HG02970 (cell line): ENCODE results near the gene MVB12B.

ENCODE experiments used
- ATAC-seq: cut with Tn5 transposase; IDR thresholded peaks from one replicate; pipeline ENCODE4 v1.9.1; 2021; ENCODE audit warnings: mild to moderate bottlenecking, moderate library complexity, moderate number of reproducible peaks; ENCODE audit not compliant: unreplicated experiment, low FRiP score

Gene MVB12B

DNA sequence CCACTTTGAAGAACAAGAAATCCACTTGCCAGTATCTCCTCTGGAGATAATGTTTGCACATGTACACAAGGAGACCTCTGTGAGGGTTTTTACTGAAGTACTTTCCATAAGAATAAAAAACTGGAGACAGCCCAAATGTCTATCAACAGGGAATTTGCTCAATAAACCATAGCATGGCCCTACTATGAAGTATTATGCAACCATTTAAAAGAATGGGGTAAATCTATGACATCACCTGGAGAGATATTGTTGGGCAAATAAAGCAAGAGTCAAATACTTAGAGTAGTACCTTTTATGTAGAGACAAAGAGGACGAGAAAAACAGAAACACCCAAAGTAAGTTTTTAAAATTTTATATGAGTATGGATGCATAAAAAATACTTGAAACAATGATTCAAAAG, 23.9 kb upstream of the MVB12B start:
- no peak for ATAC-seq

DNA sequence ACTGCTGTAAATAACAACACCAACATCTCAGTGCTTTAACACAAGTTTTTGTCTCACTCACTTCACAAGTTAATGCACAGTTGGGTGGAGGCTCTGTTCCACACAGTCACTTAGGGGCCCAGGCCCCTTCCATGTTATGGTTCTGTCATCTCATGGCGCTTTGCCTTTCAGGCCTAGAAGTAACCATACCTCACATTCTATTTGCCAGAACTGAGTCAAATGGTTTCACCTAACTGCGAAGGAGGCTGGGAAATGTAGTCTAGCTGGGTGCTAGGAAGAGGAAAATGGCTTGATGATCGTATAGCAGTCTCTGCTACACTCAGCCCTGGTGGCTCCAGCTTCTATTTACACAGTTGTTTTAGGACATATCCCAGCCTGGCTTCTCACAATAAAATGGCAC, 23.1 kb upstream of the MVB12B start:
- ATAC-seq: no peak

DNA sequence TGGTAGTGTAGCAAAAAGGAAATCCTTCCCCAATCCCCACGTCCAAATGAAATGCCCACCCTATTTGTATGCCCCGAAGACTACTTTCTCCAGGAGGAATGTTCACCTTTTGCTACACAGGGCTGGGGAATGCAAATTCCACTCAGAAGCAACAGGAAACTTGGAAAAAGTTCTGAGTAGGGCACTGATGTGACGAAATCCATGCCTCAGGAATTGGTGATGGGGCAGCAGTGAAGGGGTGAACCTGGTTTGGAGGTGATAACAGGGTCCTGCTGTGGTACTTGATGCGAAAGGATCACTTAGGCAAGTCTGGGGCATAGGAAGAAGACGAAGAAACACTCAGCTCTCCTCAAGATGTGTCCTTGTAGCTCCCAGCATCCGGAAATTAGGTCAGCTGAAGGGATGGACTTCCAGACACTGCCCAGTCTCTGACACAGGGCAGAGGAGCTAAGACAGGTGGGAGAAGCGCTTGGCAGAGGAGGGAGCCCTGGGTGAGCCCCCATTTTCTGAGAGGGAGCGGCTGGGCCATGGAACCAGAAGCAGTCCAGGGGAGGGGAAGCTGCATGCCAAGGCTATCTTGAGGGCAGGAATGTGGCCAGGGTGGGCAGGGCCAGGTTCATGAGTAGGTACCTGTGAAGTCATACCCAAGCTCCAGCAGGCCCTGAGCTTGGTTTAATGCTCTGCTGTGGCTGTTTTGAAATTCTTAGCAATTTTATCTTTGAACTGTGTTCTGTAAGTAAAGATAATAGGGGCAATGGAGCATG, 22.2 kb upstream of the MVB12B start:
- ATAC-seq: no peak

DNA sequence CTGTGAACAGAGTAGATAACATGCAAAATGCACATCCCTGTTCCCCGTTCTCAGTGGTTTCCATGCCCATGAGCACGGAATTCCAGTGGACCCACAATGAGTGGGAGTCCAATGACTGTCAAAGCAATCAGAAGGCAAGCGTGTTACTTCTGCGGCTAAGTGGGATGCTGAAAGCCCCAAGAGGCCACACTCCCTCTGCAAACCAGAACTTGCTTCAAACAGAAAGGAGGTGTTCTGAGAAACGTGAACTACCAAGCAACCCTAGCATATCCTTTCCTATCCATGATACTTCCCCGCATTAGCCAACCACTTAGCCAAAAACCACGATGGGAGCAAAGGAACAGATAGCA, 21.7 kb upstream of the MVB12B start:
- ATAC-seq: no peak

DNA sequence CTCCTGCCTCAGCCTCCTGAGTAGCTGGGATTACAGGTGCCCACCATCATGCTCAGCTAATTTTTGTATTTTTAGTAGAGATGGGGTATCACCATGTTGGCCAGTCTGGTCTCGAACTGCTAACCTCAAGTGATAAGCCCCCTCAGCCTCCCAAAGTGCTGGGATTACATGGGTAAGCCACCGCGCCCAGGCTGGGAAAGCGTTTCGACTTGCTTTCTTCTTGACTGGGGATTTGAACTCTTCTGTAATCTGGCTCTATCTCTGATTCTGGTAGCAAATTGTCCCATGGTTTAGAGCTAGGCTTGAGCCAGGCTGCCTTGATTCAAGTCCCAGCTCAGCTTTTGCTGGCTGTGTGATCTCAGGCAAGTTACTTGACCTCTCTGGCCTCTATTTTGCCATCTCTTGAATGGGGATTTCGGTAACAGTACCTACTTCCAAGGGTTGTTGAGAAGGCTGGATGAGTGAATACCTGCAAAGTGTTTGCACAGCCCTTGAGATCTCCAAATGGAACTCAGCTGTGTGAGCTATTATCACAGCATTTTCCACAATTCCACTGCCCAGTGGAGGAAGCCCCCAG, 20.5 kb upstream of the MVB12B start:
- ATAC-seq: no peak

DNA sequence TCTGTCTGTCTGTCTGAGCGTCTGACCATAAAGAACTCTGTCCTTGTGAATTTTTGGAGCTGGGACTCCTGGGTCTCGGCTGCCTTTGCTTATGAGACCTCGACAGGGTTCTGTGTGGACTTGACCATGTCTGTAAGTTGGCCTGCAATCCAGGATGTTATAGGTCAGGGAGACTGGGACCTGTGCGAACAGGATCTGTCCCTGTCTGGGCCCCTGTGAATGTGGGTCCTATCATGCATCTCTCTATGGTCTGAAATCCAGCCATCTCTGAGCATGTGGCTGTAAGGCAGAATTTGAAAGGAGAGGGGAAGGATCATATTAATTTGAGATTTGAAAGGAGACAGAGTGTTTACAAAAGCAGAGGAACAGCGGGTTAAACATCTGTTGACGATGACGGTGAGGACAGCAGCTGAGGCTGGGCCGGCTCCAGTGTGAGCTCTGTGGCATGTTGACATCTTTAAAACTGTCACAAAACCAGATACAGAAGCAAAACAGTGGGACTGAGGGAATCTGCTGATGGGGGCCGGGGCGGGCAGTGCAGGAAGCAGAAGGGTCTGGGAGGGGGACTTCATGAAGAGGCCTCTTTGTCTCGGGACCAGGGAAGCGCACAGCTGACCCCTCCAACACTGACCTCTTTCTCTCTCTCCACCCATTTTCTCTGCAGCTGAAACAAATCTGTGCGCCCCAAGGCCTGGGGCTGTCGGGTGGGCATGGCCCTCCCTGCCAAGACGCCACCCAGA, 19.1 kb upstream of the MVB12B start:
- ATAC-seq: no peak

DNA sequence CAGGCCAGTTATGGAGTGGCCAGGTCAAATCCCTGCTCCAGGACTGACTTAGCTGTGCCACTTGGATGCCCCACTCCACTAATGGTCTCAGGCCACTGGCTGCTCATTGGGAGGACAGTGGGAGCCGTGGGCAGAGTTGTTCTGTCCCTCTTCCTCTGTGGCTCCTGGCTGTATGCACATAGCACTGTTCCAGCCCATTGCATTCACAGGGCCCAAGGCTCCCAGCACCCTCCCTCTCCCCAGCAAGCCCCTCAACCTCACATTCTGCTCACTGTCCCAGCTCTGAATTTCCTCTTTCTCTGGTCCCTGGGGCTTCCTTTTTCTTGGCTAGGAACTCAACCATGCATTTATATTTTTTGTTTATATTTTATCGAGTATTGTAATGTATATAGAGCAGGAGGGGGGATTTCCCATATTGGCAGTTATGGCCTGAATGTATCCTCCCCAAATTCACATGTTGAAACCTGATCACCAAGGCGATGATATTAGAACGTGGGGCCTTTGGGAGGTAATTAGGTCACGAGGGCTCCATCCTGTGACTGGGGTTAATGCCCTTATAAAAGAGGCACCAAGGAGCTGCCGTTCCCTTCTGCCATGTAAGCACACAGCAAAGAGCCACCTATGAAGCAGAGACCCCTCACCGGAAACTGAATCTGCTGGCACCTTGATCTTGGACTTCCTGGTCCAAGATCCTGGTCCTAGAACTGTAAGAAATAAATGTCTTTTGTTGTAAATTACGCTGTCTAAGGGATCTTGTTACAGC, 17.0 kb upstream of the MVB12B start:
- ATAC-seq: no peak

DNA sequence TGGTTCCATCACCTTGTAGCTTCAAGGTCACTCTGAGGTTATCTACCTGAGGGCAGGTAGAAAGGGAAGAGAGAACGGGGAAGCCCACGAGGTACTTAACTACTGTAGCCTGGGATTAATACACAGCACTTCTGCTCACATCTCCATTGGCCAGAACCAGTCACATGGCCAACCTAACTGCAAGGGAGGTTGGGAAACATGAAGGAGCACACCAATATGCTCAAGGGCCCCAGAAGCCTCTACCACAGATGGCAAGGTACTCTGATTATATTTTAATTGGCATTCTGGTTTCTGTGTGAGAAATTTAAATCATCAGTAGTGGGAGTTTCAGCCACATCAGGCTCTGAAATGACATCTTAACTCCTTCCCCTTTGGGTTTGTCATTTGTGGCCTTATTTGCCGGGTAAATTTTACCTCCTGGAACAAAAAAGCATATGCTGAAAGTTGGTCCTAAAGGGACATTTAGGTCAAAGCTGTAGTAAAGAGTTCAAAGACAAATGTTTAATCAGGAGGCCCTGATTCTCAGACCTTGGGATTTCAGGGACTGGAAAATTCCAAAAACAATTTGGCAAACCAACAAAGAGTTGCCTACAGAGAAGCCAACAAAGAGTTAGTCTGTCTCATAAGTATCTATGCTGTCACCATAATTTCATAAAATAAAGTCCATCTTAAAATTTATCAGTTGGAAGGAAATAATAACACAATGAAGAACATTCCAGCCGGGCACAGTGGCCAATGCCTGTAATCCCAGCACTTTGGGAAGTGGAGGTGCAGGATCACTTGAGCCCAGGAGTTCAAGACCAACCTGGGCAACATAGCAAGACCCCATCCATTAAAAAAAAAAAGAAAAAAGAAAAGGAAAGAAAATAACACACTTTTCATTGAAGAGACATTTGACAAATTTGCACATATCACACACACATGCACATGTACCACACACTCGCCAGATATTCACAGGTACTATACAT, 13.8 kb upstream of the MVB12B start:
- ATAC-seq: no peak

DNA sequence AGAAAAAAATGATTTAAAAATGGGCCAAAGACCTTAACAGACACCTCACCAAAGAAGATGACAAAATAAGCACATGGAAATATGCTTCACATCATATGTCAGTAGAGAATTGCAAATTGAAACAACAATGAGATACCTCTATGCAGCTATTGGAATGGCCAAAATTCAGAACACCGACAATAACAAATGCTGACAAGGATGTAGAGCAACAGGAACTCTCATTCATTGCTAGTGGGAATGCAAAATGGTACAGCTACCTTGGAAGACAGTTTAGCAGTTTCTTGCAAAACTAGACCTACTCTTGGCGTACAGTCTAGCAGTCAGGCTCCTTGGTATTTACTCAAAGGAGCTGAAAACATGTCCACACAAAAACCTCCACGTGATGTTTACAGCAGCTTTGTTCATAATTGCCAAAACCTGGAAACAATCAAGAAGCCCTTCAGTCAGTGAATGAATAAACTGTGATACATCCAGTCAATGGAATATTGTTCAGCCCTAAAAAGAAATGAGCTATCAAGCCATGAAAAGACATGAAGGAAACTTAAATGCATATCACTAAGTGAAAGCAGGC, 10.5 kb upstream of the MVB12B start:
- no peak for ATAC-seq

DNA sequence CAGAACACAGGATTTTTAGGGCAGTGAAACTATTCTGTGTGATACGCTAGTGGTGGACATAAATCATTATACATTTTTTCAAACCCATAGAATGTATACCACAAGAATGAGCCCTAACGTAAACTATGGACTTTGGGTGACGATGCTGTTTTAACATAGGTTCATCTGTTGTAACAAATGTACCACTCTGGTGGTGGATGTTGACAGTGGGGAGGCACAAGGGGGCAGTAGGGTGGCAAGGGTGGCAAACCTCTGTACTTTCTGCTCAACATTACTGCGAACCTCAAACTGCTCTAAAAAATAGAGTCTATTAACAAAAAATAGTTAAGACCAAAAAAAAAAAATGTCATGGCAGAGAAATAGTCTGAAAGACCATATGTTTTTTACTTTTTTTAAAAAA, 9.1 kb upstream of the MVB12B start:
- no peak for ATAC-seq

DNA sequence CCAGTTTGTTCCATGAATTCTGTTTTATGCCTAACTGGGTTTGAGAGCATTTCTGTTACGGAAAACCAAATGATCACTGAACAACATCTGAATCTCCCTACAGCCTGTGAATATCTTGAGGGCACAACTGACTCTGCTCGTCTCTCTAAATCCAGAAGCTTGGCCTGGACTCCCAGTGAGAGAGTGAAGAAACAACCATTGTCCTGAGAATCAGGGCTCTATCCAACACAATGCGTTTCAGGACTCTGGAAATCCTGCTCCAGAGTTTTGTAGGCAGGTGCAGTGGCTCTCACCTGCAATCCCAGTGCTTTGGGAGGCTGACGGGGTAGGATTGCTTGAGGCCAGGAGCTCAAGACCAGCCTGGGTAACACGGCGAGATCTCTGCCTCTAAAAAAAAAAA, 7.8 kb upstream of the MVB12B start:
- no peak for ATAC-seq

DNA sequence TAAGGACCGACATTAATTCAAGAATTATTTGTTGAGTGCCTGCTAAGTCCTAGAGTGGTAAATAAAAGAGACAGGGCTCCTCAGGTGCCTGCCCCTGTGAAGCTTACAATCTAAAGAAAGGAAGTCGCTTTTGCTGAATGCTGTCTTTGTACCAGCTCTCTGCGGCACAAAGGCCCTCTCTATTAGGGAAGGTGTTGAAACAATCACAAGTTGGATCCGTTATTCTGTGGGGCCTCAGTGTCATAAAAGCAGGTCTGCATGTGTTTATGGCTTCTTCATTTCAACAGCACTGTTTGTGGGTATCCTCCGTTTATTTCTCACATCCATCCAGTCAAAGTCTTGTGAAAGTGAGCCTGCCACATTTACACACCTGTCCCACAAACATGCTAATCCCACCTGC, 7.0 kb upstream of the MVB12B start:
- ATAC-seq: no peak

DNA sequence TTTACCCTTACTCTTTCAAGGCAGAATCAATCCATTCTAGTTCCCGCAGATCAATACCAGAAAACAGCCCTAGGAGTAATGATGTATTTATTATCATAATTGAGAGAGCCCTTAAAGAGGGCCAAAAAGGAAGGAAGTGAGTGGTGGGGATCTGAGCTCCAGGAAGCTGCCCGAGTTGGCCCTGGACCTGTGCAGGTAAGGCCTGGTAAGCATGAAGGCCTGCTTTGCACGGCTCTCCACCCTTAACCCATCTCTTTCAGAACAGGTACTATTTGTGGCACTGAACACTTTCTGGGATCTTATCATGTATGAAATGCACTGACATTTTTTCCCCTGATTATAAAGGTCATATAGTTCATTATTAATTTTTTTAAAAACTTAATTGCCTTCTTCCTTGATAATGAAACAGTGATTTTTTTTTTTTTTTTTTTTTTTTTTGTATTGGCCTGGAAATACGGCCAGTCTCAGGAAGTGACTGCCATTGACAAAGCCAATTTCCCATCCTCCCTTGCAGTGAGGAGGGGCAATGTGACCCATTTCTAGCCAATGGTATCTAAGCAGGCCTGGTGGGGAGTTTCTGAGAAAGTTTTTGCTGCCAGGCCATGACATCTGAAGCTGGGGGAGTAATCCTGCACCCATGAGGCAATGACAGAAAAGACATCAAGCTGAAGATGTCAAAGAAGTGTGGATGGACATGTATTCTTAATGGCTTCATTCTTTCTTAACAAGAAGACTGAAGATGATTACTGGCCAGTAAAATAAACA, 6.3 kb upstream of the MVB12B start:
- no peak for ATAC-seq

DNA sequence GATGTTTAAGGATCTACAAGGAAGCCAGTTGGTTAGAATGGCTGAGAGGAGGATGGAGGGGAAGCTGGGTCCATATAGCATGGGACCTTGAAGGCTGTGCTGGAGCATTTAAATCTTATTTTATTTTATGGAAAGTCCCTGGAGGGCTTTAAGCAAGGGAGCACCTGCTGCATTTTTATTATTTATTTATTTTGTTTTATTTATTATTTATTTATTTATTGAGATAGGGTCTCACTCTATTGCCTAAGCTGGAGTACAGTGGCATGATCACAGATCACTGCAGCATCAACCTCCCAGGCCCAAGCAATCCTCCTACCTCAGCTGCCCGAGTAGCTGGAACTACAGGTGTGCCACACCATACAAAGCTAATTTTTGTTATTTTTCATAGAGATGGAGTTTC, 4.9 kb upstream of the MVB12B start:
- ATAC-seq: no peak

DNA sequence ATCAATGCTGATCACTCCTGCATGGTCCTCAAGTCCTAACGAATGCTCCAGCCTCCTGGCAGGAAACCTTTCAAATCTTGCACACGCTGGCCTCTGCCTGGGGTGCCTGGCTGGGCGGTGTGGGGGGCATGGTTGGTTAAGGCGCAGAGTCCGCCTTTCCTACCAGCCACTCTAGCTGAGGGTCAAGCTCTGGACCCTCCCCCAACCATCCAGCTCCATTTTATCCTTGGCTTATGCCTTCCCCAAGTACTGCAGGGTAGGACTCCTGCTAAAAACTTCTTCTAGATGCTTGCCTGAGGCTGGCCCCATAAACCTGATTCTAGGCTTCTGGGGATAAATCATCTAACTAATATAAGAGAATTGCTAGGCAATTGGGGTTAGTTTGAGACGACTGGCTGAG, 808 bp upstream of the MVB12B start:
- no peak for ATAC-seq

DNA sequence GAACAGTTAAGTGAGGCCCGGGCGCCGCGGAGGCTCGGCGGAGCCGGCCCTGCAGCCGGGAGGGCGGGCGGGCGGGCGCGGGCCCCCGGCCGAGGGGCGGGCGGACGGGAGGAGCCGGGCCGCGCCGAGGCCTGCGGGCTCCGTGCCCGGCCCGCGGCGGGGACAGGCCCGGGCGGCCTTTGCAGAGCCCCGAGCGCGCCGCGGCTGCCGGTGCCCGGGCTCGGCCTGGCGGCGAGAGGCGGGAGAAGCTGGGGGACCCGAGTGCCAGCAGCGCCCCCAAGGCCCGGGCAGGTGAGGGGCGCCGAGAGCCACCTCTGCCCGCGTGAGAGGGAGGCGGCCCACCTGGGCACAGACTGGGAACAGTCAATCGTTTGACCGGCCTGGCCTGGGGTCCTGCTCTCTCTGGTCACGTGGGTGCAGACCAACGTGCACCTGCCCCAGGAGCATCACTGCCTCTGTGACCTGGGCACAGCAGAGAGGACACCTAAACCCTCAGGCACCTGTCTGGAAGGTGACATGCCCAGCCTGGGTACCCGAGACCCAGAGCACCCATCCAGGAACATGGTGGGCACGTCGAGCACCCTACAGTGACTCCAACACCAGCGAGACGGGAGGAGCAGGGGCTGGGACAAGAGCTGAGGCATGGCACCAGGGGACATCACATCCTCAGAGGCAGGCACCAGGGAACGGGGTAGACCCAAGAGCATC, 531 bp downstream of the MVB12B start:
- no peak for ATAC-seq

DNA sequence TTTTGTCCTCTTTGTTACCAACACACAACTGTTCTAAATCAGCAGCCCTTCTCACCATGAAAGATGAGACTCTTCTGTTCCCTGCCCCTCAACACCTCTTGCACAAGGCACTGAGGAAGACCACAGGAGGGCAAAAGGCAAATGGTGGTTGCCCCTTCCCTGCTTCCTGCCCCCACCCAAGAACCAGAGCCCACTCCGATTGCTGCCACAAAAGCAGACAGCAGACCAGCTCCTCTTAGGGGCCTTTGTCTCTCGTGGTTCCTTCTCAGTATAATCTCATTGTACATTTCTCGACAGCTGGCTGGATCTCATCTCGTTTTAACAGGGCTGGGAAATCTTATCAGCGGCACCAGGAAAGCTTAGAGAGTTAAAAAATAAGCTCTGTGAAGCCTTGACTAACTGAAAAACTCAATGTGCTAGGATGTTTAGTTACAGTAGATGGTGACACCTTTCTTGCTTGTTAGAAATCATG, 1.1 kb downstream of the MVB12B start:
- no peak for ATAC-seq

DNA sequence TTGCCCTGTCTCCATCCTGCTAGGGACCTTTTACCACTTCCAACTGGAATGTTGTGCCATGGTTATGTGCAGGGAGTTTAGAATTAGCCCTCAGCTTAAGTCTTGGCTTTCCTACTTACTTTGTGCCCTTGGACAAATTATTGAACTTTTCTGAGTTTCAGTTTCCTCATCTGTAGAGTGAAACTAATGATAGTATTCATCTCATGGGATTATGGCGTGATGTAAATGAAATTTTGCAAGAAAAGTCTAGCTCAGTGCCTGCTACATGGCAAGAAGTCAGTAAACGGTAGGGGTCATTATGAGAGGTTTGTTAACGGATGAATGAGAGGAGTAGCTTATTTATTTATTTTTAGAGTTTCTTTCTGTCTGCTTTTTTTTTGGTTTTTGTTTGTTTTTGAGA, 1.8 kb downstream of the MVB12B start:
- ATAC-seq: no peak
